ENCODE measurements around the gene REG4.

REG4 gene

DNA sequence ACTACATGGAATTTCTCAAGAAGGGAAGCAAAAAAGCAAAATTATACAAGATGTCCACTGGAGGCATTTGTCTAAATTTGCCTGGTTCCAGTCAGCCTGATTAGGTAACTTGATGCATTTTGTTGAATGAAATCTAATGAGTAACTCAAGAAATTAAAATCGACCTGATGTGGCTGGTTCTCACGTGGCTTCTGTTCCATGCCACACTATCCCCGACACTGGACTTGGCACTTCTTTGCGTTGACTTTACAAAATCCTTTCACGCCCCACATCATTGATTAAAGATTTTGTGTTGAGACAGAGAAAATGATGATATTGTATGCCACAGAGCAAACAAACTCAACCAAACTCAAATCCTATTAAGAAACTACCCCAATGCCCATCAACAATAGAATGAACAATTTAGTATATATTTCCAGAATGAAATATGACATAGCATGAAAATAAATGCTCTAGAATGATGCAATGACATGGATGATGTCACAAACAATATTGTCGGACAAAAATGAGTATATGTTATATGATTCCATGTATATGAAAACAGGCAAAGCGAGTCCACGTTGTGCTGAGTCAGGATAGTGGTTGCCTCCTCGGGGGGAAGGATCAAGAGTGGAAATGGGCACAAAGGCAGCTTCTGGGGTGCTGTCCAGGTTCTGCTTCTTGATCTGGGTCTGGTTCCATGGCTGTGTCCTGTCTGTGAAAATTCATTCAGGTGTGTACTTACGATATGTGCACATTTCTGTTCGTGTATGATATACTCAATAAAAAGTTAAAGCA, 29.6 kb downstream of the REG4 start:
- no peak for DNase-seq (ENCODE audit: low read depth, low spot score)

DNA sequence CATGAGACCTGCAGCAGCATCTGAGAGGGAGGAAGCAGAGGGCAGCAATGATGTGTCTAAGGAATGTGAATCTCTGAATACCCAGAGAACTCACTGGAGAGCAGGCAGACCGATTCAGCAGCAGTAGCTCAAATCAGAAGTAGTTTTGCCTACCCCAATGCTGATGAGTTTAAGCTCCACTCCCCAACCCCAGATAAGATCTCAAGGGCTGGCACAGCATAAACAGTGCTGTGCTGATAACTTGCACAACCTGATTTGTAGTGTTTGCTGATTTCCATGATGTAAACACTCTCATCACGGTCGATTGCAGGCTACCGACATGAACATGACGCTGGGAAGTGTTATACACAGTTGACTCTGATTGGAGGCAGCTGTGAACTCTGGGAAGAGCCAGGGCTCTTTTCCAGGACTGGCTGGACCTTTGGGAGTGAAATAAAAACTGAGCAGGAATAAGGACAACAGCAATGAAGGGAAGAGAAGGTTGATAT, 31.3 kb downstream of the REG4 start:
- no peak for DNase-seq (ENCODE audit: low read depth, low spot score)

DNA sequence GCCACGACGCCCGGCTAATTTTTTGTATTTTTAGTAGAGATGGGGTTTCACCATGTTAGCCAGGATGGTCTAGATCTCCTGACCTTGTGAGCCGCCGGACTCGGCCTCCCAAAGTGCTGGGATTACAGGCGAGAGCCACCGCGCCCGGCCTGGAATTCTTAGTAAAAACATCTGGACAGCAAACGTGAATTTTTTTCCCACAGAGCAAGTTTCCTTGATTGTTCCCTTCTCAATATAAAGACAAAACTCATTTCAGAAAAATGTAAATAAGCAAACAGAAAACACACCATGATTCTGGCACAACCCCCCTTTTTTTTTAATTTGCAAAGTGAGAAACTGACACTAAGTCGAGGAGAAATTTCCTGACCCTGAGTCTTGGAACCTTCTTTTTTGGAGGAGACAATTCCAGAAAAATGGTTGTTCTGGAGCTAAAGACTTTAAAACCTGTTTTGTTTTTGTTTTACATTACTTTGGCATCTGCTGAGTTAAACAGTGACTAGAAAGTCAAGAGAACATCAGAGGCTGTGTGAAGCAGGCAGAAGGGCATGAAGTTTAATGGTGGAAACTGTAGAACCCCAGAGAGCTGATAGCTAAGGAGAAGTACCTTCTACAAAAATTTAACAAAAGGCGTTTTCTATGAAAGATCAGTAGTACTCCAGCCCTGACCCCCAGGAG, 32.2 kb downstream of the REG4 start:
- DNase-seq (ENCODE audit: low read depth, low spot score), result no peak

DNA sequence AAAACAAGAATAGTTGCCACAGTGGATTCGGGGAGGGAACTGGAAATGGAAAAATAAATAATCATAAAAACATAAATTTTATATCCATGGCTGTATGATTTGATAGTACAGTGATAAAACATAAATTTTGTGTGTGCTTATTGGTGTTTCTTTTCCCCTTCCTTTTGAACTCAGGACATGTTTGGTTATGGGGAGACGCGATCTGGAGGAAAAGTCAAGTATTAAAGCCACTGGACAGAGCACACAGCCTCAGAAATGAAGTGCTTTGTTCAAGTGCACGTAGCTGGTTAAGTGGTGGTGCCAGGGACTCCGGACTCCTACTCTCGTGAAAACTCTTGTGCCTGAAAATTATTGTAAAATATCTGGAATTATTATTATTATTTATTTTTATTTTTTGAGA, 32.9 kb downstream of the REG4 start:
- no peak for DNase-seq (ENCODE audit: low read depth, low spot score)

GRCh38 chr1:119774746-119775490, 36.3 kb downstream of the REG4 start:
- no peak for DNase-seq (ENCODE audit: low read depth, low spot score)

DNA sequence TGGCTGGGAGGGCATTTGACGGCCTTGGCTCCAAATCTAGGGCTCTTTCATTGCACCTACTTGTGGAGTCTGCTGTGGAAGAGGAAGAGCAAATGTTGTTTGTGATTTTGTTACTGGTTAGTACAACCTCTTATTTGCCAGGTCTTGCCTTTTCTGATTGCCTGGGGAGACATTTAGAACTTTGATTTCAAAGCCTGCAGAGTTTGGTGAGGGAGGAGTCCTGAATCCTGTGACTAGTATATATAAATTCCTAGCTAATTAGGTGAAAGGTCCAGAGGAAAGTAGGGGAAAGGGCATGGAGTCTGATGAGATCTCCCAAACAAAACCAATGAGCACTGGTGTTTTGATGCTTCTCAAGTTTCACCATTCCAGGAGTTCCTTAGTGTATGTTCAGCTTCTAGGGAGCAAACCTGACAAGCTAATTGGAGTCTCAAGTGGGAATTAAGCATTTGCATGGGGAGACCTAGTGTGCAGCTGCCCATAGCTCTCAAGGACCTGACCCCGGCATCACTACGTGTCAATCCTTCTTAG, 37.5 kb downstream of the REG4 start:
- DNase-seq (ENCODE audit: low read depth, low spot score), result no peak

- no peak for DNase-seq (ENCODE audit: low read depth, low spot score)
Observed at GRCh38 chr1:119772298-119772697, 39.0 kb downstream of the REG4 start.

- no peak for DNase-seq (ENCODE audit: low read depth, low spot score)
Observed at GRCh38 chr1:119771770-119772169, 39.5 kb downstream of the REG4 start.

GRCh38 chr1:119771016-119771415, 40.2 kb downstream of the REG4 start:
- DNase-seq (ENCODE audit: low read depth, low spot score), result no peak

DNA sequence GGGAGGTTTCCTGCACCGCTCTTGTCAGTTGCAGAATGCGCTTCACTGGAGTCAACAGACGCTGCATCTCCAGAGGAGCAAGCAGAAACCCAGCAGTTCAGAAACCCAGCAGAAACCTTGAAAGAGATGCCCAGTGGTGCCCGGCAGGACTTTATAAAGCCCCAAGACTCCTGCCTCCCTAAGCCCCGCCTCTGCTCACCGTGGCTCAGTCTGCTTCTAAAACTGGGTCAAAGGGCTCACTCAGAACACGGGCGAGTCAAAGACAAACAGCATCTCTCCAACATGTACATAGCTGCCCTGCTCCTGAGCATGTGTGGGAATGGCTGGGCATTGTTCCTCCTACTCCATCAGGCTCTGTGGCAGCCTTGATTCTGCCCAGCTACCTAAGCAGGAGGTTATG, 42.5 kb downstream of the REG4 start, which contains the start of gene HMGCS2:
HMGCS2 (minus strand) TSS at position 128 of the 400 bp plus-strand sequence; CDS start at position 67, 61 bp downstream.
- no peak for DNase-seq (ENCODE audit: low read depth, low spot score)

GRCh38 chr1:119767486-119767885, 43.8 kb downstream of the REG4 start:
- DNase-seq (ENCODE audit: low read depth, low spot score), result no peak

DNA sequence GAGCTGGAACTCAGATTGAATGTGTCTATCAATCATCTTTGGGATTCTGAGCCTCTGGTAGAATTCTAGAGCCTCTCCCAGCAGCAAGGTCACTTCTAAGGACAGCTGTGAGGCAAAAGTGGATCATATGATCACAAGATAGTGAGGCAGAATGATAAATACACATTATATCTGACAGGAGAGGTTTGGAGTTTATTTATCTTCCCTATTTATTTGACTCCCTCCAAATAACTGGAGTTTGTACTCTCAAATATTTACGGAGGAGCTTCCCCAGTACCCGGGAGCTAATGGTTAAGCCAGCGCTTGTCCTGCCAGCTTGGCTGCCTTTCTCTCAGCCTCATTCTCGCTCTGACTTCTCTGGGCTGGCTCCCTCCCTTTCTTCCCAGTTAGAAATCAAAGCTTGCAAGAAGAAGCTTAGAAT, 44.9 kb downstream of the REG4 start:
- DNase-seq (ENCODE audit: low read depth, low spot score), result no peak

GRCh38 chr1:119764220-119764619, 47.0 kb downstream of the REG4 start:
- no peak for DNase-seq (ENCODE audit: low read depth, low spot score)

DNA sequence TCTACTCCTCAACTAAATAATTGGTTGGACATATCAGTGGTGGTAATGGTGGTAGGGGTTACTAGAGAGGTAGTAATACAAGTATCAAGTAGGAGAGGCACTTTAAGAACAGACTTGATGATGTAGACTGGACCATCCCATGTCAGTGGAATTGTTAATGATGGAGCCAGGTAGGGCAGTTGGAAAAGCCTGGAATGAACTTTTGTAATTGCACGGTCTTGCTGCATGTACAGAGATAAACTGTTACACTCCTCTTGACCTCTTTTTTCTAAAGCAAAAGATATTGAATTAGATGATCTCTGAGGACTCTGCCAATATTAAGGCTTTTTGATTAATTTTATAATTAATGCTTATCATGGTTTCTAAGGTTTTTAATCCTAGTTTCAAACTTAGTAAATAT, 48.3 kb downstream of the REG4 start:
- no peak for DNase-seq (ENCODE audit: low read depth, low spot score)

GRCh38 chr1:119762409-119762808, 48.9 kb downstream of the REG4 start:
- no peak for DNase-seq (ENCODE audit: low read depth, low spot score)

DNA sequence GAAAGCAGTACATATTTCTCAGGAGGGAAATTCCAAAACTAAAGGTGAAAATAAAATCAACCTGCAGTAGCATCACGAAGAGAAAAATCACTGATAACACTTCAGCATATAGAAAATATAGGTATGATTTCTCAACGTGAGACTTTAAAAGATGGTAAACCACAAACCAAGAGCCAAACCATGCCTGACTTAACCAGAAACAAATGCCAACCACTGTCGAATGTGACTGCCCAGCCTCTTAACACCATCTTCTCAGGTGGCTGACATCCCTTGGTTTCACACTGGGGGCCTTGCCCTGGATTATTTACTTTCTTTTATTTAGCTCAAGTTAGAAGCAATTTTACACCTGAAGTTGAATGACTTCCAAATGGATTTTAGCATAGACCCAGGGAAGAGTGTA, 52.7 kb downstream of the REG4 start:
- no peak for DNase-seq (ENCODE audit: low read depth, low spot score)

- DNase-seq (ENCODE audit: low read depth, low spot score), result no peak
Observed at GRCh38 chr1:119752592-119752991, 58.7 kb downstream of the REG4 start.

DNA sequence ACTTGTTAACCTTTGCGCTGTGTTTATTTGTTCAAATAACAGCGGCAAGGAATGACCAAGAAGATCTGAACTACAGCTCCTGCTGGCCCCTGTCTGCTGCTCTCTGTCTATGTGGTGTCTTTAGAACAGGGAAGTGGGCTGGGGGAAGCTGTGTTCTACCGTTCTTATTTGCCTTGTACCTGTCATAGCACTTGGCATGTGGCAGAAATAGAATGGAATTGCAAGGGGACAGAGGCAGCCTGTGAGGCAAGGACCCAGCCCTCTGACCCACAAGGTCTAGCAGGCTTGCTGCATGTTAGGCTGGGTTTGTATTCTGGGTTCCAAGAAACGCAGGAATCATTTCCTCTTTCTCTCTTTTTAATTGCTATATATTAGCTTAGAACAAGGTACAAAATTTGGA, 63.2 kb downstream of the REG4 start:
- DNase-seq (ENCODE audit: low read depth, low spot score), result no peak

GRCh38 chr1:119747451-119747850, 63.8 kb downstream of the REG4 start:
- no peak for DNase-seq (ENCODE audit: low read depth, low spot score)

- no peak for DNase-seq (ENCODE audit: low read depth, low spot score)
Observed at GRCh38 chr1:119745034-119745433, 66.2 kb downstream of the REG4 start.

DNA sequence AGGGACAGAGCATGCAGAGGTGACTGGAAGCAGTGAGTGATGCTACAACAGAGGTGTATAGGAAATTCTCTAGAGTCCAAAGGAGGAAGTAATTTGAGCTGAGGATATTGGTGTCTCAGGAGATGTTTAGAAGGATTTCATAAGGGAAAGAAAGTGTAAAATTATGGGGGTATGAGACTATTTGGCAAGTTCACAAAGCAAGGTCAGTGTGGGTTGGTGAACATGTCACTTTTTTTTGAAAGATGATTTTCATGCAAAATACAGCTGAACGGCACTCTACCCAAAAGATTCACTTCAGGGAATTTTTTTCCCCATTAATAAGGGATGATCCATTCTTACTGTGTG, 66.7 kb downstream of the REG4 start:
- no peak for DNase-seq (ENCODE audit: low read depth, low spot score)
